Measurements from ENCODE around the gene MS4A5. TPM values are rescaled to one million over a fixed set of nuclear protein-coding genes. Genes with fewer than 3 reads are reported as not detected.

MS4A5 gene
- total RNA-seq, 1 donor from 2014 or later, result not detected

- Mint-ChIP-seq H3K9me3 (no peaks in the 10 kb centered on the region), H3K36me3 (no peaks in the 10 kb centered on the region), H3K27me3 (ENCODE audit: insufficient read depth, low read depth) (no peaks in the 10 kb centered on the region)
Measured at GRCh38 chr11:60477035-60477445, 47.7 kb downstream of the MS4A5 start.

DNA sequence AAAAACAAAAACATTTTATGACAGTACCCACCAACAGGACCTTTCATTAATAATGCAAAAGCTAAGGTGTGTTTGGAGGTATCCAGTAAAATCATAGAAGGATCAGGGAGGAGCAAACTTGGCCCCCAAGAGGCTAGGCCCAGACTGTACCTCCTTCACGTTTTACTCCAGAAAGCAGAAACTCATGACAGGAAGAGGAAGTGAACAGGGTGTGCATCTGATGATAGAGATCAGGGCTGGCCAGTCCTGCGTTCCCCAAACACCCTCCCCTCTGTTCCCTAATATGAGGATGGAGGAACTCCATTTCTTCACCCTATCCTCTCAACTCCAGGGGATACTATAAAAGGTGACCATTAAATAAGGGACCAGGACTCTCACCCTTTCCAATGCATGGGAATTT is 53.0 kb downstream of the MS4A5 start:
- Histone ChIP-seq H3K27me3 (no peaks in the 10 kb centered on the region), H2AFZ (replicated peaks) (no peak overlapping the region), H3K9me3 (ENCODE audit: low read depth) (no peaks in the 10 kb centered on the region), H3K4me3 (no peak overlapping the region), H4K20me1 (ENCODE audit: low read depth) (no peaks in the 10 kb centered on the region), H3K9ac (no peak overlapping the region), H3K4me1 (no peaks in the 10 kb centered on the region), H3K4me2 (no peak overlapping the region), H3K27ac (no peak overlapping the region), H3K79me2 (ENCODE audit: low read depth) (no peaks in the 10 kb centered on the region), H3K36me3 (no peaks in the 10 kb centered on the region), H3F3A (ENCODE audit: low read depth) (no peaks in the 10 kb centered on the region)
- no peak for TF ChIP-seq EZH2 (IDR thresholded peaks at IDR 0.05)
- TF ChIP-seq CTCF (IDR thresholded peaks at IDR 0.05), result no peak
- no peak for TF ChIP-seq EZH2phosphoT487 (IDR thresholded peaks at IDR 0.05)
- H3K27ac Mint-ChIP-seq, result no peak overlapping the region
- H3K27me3 Mint-ChIP-seq (ENCODE audit: insufficient read depth, low read depth), result no peaks in the 10 kb centered on the region
- no peak overlapping the region for H3K4me3 Mint-ChIP-seq
- DNase-seq (ENCODE audit: low spot score), result no peak
- H3K4me1 Mint-ChIP-seq, result no peaks in the 10 kb centered on the region
- no peaks in the 10 kb centered on the region for H3K36me3 Mint-ChIP-seq
- no peaks in the 10 kb centered on the region for H3K9me3 Mint-ChIP-seq

More at GRCh38 chr11:60477035-60477445, 47.7 kb downstream of the MS4A5 start:
- Histone ChIP-seq H3K4me1 (no peaks in the 10 kb centered on the region), H4K20me1 (ENCODE audit: low read depth) (no peaks in the 10 kb centered on the region), H3K9me3 (ENCODE audit: low read depth) (no peaks in the 10 kb centered on the region), H3K27ac (no peak overlapping the region), H3K4me3 (no peak overlapping the region), H3K79me2 (ENCODE audit: low read depth) (no peaks in the 10 kb centered on the region), H3K36me3 (no peaks in the 10 kb centered on the region), H3K9ac (no peak overlapping the region), H3F3A (ENCODE audit: low read depth) (no peaks in the 10 kb centered on the region), H3K27me3 (no peaks in the 10 kb centered on the region), H3K4me2 (no peak overlapping the region), H2AFZ (replicated peaks) (no peak overlapping the region)
- DNase-seq (ENCODE audit: low spot score), result no peak
- TF ChIP-seq EZH2phosphoT487 (IDR thresholded peaks at IDR 0.05), result no peak
- TF ChIP-seq EZH2 (IDR thresholded peaks at IDR 0.05), result no peak
- no peak for TF ChIP-seq CTCF (IDR thresholded peaks at IDR 0.05)
- H3K4me3 Mint-ChIP-seq, result no peak overlapping the region
- no peaks in the 10 kb centered on the region for H3K4me1 Mint-ChIP-seq
- H3K27ac Mint-ChIP-seq, result no peak overlapping the region

GRCh38 chr11:60485987-60486386 is 56.6 kb downstream of the MS4A5 start:
- Histone ChIP-seq H3K4me3 (no peak overlapping the region), H2AFZ (replicated peaks) (no peak overlapping the region), H3K4me2 (no peak overlapping the region), H3K9ac (no peak overlapping the region), H3K4me1 (no peaks in the 10 kb centered on the region), H4K20me1 (ENCODE audit: low read depth) (no peaks in the 10 kb centered on the region), H3K79me2 (ENCODE audit: low read depth) (no peaks in the 10 kb centered on the region), H3K27ac (no peak overlapping the region), H3K27me3 (no peaks in the 10 kb centered on the region), H3K9me3 (ENCODE audit: low read depth) (no peaks in the 10 kb centered on the region), H3K36me3 (no peaks in the 10 kb centered on the region), H3F3A (ENCODE audit: low read depth) (no peaks in the 10 kb centered on the region)
- TF ChIP-seq EZH2phosphoT487 (IDR thresholded peaks at IDR 0.05), result no peak
- peak; percentile 68 for TF ChIP-seq CTCF (IDR thresholded peaks at IDR 0.05)
- peak; percentile 70 for DNase-seq (ENCODE audit: low spot score)
- no peak overlapping the region for H3K4me3 Mint-ChIP-seq
- no peak overlapping the region for H3K27ac Mint-ChIP-seq
- no peaks in the 10 kb centered on the region for H3K9me3 Mint-ChIP-seq
- H3K4me1 Mint-ChIP-seq, result no peaks in the 10 kb centered on the region
- H3K27me3 Mint-ChIP-seq (ENCODE audit: insufficient read depth, low read depth), result no peaks in the 10 kb centered on the region
- H3K36me3 Mint-ChIP-seq, result no peaks in the 10 kb centered on the region
